GM10248 (cell line): Measurements from ENCODE around the gene SRD5A1.
"Not testable (repeated sequence)": the region's sequence is repeated elsewhere in the genome, so short reads cannot be mapped to it uniquely, and the experiment has no call there.

Experiments
- CTCF ChIA-PET: fragments of 300-600 bp; sonication (Branson Sonifier 250); formaldehyde crosslinking; extraction: SDS; loops from one replicate; lab custom pipeline; 2021; ENCODE audit warnings: antibody characterized with exemption; lab: Yijun Ruan, JAX
- POLR2A ChIA-PET: fragments of 350-650 bp; sonication (Branson Sonifier 250); formaldehyde crosslinking; extraction: SDS; loops from one replicate; lab custom pipeline; 2020; ENCODE audit warnings: antibody characterized with exemption; lab: Yijun Ruan, JAX
- DNase-seq: peaks from one replicate; pipeline ENCODE4 v3.0.0; 2012; ENCODE audit errors: extremely low spot score
- CTCF ChIP-seq: IDR thresholded peaks from 2 replicates; pipeline ENCODE4 v1.5.1; 2012; ENCODE audit warnings: mild to moderate bottlenecking, low read depth; ENCODE audit errors: extremely low read depth, missing control alignments, control extremely low read depth

SRD5A1 gene

DNA sequence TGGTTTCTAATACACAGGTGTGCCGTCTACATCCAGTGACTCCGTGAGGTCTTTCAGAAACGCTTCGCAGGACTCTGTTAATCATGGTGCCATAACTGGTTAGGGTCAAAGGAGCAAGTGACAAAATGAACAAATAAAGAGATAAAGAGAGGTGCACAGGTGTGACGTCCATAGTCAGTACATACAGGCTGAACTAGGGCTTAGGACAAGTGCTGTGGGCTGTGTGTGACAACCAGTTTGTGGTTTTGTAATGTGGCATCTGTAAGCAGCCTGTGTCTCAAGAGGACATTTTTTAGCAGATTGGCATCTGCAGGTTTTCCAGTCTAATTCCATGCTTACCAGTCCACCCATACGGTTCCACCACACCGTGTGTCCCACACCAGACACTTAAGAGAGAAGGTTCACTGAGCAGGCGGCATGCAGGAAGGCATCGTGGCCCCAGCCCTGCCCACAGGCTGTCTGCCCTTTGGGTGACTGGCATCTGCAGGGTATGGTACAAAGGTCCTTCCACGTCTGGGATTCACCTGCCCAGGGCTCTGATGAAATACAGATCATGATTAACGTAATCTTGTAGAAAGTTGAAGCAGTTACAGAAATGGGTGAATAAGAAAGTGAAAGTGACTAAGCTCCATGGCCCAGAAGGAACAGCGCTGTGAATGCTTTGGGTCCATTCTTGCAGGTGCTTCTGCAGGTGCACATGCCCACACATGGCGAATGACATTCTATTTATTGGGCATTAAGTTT is 26.9 kb downstream of the SRD5A1 start:
- peak; percentile 72 for DNase-seq
- ChIA-PET POLR2A (no interaction called here), CTCF (interaction anchor here (1.5 kb wide), 1 partner anchor 13 kb away, joined by 3 read pairs; no protein-coding TSS in a partner anchor)
- no peak for TF ChIP-seq CTCF

GRCh38 chr5:6660688-6661087 is 27.4 kb downstream of the SRD5A1 start:
- DNase-seq, result no peak
- TF ChIP-seq CTCF, result no peak
- ChIA-PET CTCF (interaction anchor here (1.5 kb wide), 1 partner anchor 14 kb away, joined by 3 read pairs; no protein-coding TSS in a partner anchor), POLR2A (no interaction called here)

GRCh38 chr5:6666762-6667161 is 33.5 kb downstream of the SRD5A1 start:
- POLR2A ChIA-PET, result no interaction called here
- CTCF ChIA-PET, result no interaction called here
- no peak for DNase-seq
- no peak for TF ChIP-seq CTCF

DNA sequence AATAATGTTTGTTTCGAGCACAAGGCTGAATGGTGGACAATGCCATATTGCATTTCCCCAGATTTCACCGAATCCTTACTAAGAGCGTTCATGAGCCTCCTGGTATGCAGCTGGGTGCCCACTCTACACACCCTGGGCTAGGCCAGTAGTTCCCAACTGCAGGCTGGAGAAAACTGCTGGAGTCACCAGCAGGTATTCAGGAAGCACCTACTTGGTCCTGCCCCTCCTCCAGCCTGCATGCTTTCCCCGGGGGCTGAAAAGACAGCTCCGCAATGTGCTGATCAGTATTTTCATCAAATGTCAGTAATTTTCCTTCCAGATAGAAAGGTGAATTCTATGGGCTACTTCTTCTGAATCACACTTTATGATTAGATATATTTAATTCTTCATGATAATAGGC is 34.4 kb downstream of the SRD5A1 start:
- ChIA-PET CTCF (no interaction called here), POLR2A (no interaction called here)
- TF ChIP-seq CTCF, result no peak
- no peak for DNase-seq

- POLR2A ChIA-PET, DNase-seq, CTCF ChIA-PET: not testable (repeated sequence)
These were observed 35.5 kb downstream of the SRD5A1 start for GRCh38 chr5:6668717-6669116.

DNA sequence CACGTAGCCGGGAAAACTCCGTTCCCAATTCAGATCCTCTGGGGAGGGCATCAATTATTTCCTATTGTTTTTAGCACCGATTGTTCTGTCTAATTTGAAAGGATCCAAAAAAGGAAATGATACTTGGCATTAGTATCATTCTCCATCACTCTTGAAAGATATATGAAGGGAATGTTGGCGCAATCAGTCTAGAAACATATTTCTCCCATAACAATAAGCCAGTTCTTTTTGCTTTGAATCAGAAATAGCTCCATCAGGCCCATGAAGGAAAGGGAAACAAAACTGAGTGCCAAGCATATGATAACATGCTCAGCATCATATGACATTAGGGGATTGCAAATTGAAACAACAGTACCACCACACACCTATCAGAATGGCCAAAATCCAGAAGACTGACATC is 39.8 kb downstream of the SRD5A1 start:
- DNase-seq, result no peak
- ChIA-PET POLR2A (no interaction called here), CTCF (interaction anchor here (0.8 to 1.3 kb wide), 3 partner anchors 10 to 28 kb away, joined by 3 to 5 read pairs (median 3); no protein-coding TSS in a partner anchor)
- TF ChIP-seq CTCF, result no peak

- POLR2A ChIA-PET, result no interaction called here
- no peak for TF ChIP-seq CTCF
- no peak for DNase-seq
- CTCF ChIA-PET, result no interaction called here
These were observed 40.7 kb downstream of the SRD5A1 start for GRCh38 chr5:6673963-6674362.
